H1 (cell line): ENCODE data around the gene HIGD1B. TPM values are rescaled to one million over a fixed set of nuclear protein-coding genes. Genes with fewer than 3 reads are reported as not detected.

ENCODE experiments used
- CTCF ChIA-PET: fragments of 300-600 bp; sonication (Branson Sonifier 250); formaldehyde crosslinking; loops from one replicate; lab custom pipeline; 2021; ENCODE audit not compliant: partially characterized antibody; lab: Charles Lee
- POLR2A ChIA-PET: fragments of 300-600 bp; sonication (Branson Sonifier 250); formaldehyde crosslinking; loops from one replicate; lab custom pipeline; 2021; ENCODE audit warnings: inconsistent platforms; ENCODE audit not compliant: partially characterized antibody; lab: Charles Lee
- DNase-seq, 2 experiments: peaks; one replicate each; pipeline versions ENCODE4 v3.0.0 to v3.0.0-alpha.2; 2010 to 2022; ENCODE audit warnings: low spot score in 2 of 2, low read depth in 1 of 2, mixed read lengths in 1 of 2
- FAIRE-seq: peaks from 2 replicates; lab custom pipeline; 2011; peaks lifted over from hg19 to GRCh38; lab: Jason Lieb, UNC
- H2AFZ ChIP-seq: 2 replicates; pipeline ENCODE4 v1.8.1; 2012; ENCODE audit warnings: low read length, inconsistent platforms
- H2AK5ac ChIP-seq: 2 replicates; pipeline ENCODE4 v1.6.1; 2013; ENCODE audit warnings: low read depth, low read length
- H2BK120ac ChIP-seq: replicated peaks from 2 replicates; pipeline ENCODE3; 2013; ENCODE audit warnings: low read depth, low read length, inconsistent platforms
- H2BK12ac ChIP-seq: 2 replicates; pipeline ENCODE4 v1.6.1; 2013; ENCODE audit warnings: low read depth, low read length
- H2BK15ac ChIP-seq: 2 replicates; pipeline ENCODE4 v1.6.1; 2013; ENCODE audit warnings: low read length
- H2BK20ac ChIP-seq: 2 replicates; pipeline ENCODE4 v1.6.1; 2013; ENCODE audit warnings: low read length
- H2BK5ac ChIP-seq: 2 replicates; pipeline ENCODE4 v1.6.1; 2013; ENCODE audit warnings: low read depth, low read length
- H3K14ac ChIP-seq: 2 replicates; pipeline ENCODE4 v1.6.1; 2013; ENCODE audit warnings: inconsistent platforms; ENCODE audit not compliant: insufficient read length
- H3K18ac ChIP-seq: 2 replicates; pipeline ENCODE4 v1.6.1; 2013; ENCODE audit warnings: low read length; ENCODE audit errors: extremely low read depth
- H3K23ac ChIP-seq: 2 replicates; pipeline ENCODE4 v1.6.1; 2013; ENCODE audit warnings: inconsistent platforms; ENCODE audit not compliant: insufficient read length
- H3K23me2 ChIP-seq: 2 replicates; pipeline ENCODE4 v1.6.1; 2013; ENCODE audit warnings: low read depth, low read length
- H3K27ac ChIP-seq: 2 replicates; pipeline ENCODE4 v1.6.1; 2011; ENCODE audit warnings: low read depth, low read length, inconsistent platforms
- H3K27me3 ChIP-seq, 4 experiments: replicated peaks in 1 of 4; 1 replicate in 1 of 4; 2 replicates in 3 of 4; pipeline versions ENCODE4 v1.6.1 to v1.8.1; 2011 to 2013; ENCODE audit warnings: low read length in 3 of 4, mild to moderate bottlenecking in 3 of 4, inconsistent platforms in 2 of 4, mixed read lengths in 2 of 4, moderate library complexity in 1 of 4; ENCODE audit not compliant: control insufficient read depth in 3 of 4, insufficient read depth in 3 of 4; ENCODE audit errors: extremely low read depth in 1 of 4
- H3K36me3 ChIP-seq, 4 experiments: 2 replicates each; pipeline versions ENCODE4 v1.6.1 to v1.8.1; 2011 to 2013; ENCODE audit warnings: mild to moderate bottlenecking in 4 of 4, low read length in 3 of 4, moderate library complexity in 2 of 4, control low read depth in 1 of 4, inconsistent platforms in 1 of 4; ENCODE audit not compliant: insufficient read depth in 4 of 4, control insufficient read depth in 2 of 4
- H3K4ac ChIP-seq: replicated peaks from 2 replicates; pipeline ENCODE3; 2013; ENCODE audit warnings: low read length, low read depth, mixed read lengths, inconsistent platforms; ENCODE audit not compliant: insufficient read length
- H3K4me1 ChIP-seq, 4 experiments: replicated peaks in 1 of 4; 1 replicate in 1 of 4; 2 replicates in 3 of 4; pipeline versions ENCODE4 v1.6.1 to v1.8.1; 2011 to 2013; ENCODE audit warnings: low read length in 3 of 4, inconsistent platforms in 2 of 4, mixed read lengths in 1 of 4; ENCODE audit not compliant: insufficient read depth in 4 of 4, control insufficient read depth in 3 of 4
- H3K4me2 ChIP-seq, 2 experiments: 2 replicates each; pipeline versions ENCODE4 v1.6.1 to v1.8.1; 2011 to 2013; ENCODE audit warnings: low read depth in 2 of 2, low read length in 2 of 2, control low read depth in 1 of 2, inconsistent platforms in 1 of 2, mild to moderate bottlenecking in 1 of 2; ENCODE audit not compliant: insufficient read depth in 1 of 2
- H3K4me3 ChIP-seq, 4 experiments: fragments of 200-600, 300-600 bp in 1 of 4; sonication (generic), shearing (Covaris generic), sonication (Bioruptor Twin) in 1 of 4; 2 replicates each; pipeline versions ENCODE4 v1.5.1 to v1.8.1; 2011 to 2016; ENCODE audit warnings: low read length in 4 of 4, low read depth in 3 of 4, control low read depth in 2 of 4, inconsistent platforms in 2 of 4, mild to moderate bottlenecking in 2 of 4, mixed read lengths in 1 of 4, moderate library complexity in 1 of 4; ENCODE audit not compliant: insufficient read depth in 2 of 4; ENCODE audit errors: extremely low read depth in 1 of 4
- H3K56ac ChIP-seq: replicated peaks from 2 replicates; pipeline ENCODE3; 2013; ENCODE audit warnings: low read depth, mild to moderate bottlenecking, mixed read lengths, low read length, inconsistent platforms; ENCODE audit not compliant: insufficient read length
- H3K79me1 ChIP-seq: 2 replicates; pipeline ENCODE4 v1.6.1; 2013; ENCODE audit warnings: low read depth, low read length, control low read depth
- H3K79me2 ChIP-seq, 2 experiments: 2 replicates each; pipeline versions ENCODE4 v1.6.1 to v1.8.1; 2012 to 2013; ENCODE audit warnings: low read length in 2 of 2, mild to moderate bottlenecking in 2 of 2, inconsistent platforms in 1 of 2; ENCODE audit not compliant: insufficient read depth in 2 of 2, control insufficient read depth in 1 of 2
- H3K9ac ChIP-seq, 4 experiments: replicated peaks in 1 of 4; 1 replicate in 1 of 4; 2 replicates in 3 of 4; pipeline versions ENCODE4 v1.6.1 to v1.8.1; 2011 to 2013; ENCODE audit warnings: low read depth in 3 of 4, low read length in 3 of 4, control low read depth in 2 of 4, mild to moderate bottlenecking in 2 of 4, moderate library complexity in 2 of 4, inconsistent platforms in 1 of 4; ENCODE audit errors: extremely low read depth in 1 of 4
- H3K9me3 ChIP-seq, 2 experiments: 2 replicates each; pipeline versions ENCODE4 v1.6.1 to v1.8.1; 2012 to 2013; ENCODE audit warnings: mild to moderate bottlenecking in 2 of 2, moderate library complexity in 2 of 2, control low read depth in 1 of 2, inconsistent platforms in 1 of 2, low read depth in 1 of 2, low read length in 1 of 2, mixed read lengths in 1 of 2; ENCODE audit not compliant: insufficient read depth in 2 of 2
- H4K20me1 ChIP-seq, 2 experiments: replicated peaks in 1 of 2; 2 replicates each; pipeline versions ENCODE3 to v1.8.1; 2011 to 2013; ENCODE audit warnings: inconsistent platforms in 2 of 2, low read length in 2 of 2, mild to moderate bottlenecking in 1 of 2; ENCODE audit not compliant: insufficient read depth in 2 of 2, control insufficient read depth in 1 of 2
- H4K5ac ChIP-seq: 2 replicates; pipeline ENCODE4 v1.6.1; 2013; ENCODE audit warnings: low read length, low read depth, mixed read lengths, inconsistent platforms; ENCODE audit not compliant: insufficient read length
- H4K8ac ChIP-seq: 2 replicates; pipeline ENCODE4 v1.8.0; 2013; ENCODE audit warnings: mild to moderate bottlenecking, moderate library complexity, low read length, inconsistent platforms; ENCODE audit not compliant: insufficient read depth; ENCODE audit errors: extremely low read depth
- H4K91ac ChIP-seq: replicated peaks from 2 replicates; pipeline ENCODE3; 2013; ENCODE audit warnings: low read length, mixed read lengths, inconsistent platforms; ENCODE audit not compliant: insufficient read length
- ASH2L ChIP-seq: fragments of 200-600, 300-600 bp; sonication (generic); IDR thresholded peaks from one replicate; pipeline ENCODE4 v1.7.1; 2017; ENCODE audit warnings: low read length
- GABPA ChIP-seq: IDR thresholded peaks from 2 replicates; pipeline ENCODE4 v1.6.1; 2011; ENCODE audit warnings: mild to moderate bottlenecking, low read length, moderate library complexity, borderline replicate concordance; ENCODE audit not compliant: insufficient read depth
- JUND ChIP-seq: IDR thresholded peaks from 2 replicates; pipeline ENCODE4 v1.6.1; 2011; ENCODE audit warnings: mild to moderate bottlenecking, improper control_type of control experiment, low read length
- KDM1A ChIP-seq: fragments of 200-600, 300-600 bp; sonication (generic); IDR thresholded peaks from 2 replicates; pipeline ENCODE4 v1.7.1; 2016; ENCODE audit warnings: mild to moderate bottlenecking, low read length, borderline replicate concordance
- NANOG ChIP-seq: IDR thresholded peaks from 2 replicates; pipeline ENCODE4 v1.6.1; 2011; ENCODE audit warnings: low read length, low read depth, mild to moderate bottlenecking, inconsistent platforms; ENCODE audit not compliant: insufficient read depth, poor library complexity, severe bottlenecking
- NRF1 ChIP-seq: IDR thresholded peaks from 2 replicates; pipeline ENCODE4 v1.6.1; 2011; ENCODE audit warnings: mild to moderate bottlenecking, low read depth, low read length, improper control_type of control experiment
- POLR2AphosphoS5 ChIP-seq: IDR thresholded peaks from 2 replicates; pipeline ENCODE4 v1.6.1; 2011; ENCODE audit warnings: low read depth, low read length
- SP2 ChIP-seq: IDR thresholded peaks from 2 replicates; pipeline ENCODE4 v1.6.1; 2012; ENCODE audit warnings: mild to moderate bottlenecking, low read length, inconsistent platforms
- SRF ChIP-seq: IDR thresholded peaks from 2 replicates; pipeline ENCODE4 v1.6.1; 2011; ENCODE audit warnings: mild to moderate bottlenecking, low read depth, low read length, moderate library complexity
- WGBS, 2 experiments: shearing (Covaris generic) in 1 of 2; methylation state at CpG; one replicate each; pipeline versions ENCODE4 v1.1.6 to v1.1.7; 2013 to 2015; ENCODE audit warnings: low lambda C conversion rate in 2 of 2, mixed read lengths in 2 of 2, inconsistent platforms in 1 of 2, low coverage in 1 of 2, missing lambda C conversion rate in 1 of 2; ENCODE audit not compliant: insufficient replicate concordance in 2 of 2, insufficient coverage in 1 of 2, insufficient read length in 1 of 2; ENCODE audit errors: extremely low coverage in 1 of 2, missing lambda C conversion rate in 1 of 2; 5-methylcytosine and 5-hydroxymethylcytosine counted together
- polyA plus RNA-seq, 7 experiments: library from polyadenylated mRNA; depleted of rRNA in 3 of 7; stranded (reverse) in 5 of 7; unstranded in 2 of 7; fragments of >200 nt in 5 of 7; fragments of 200-250 nt in 2 of 7; gene quantifications; 1 replicate in 5 of 7; 2 replicates in 1 of 7; 4 replicates in 1 of 7; pipeline versions ENCODE4 v1.2.1 to v1.2.3, GENCODE V29; 2011 to 2013; ENCODE audit warnings: missing spikeins in 2 of 7, mixed read lengths in 2 of 7
- total RNA-seq: library from RNA; stranded (reverse); fragmentation: NEBNext Ultra II Directional; extraction: Animal tissue kit (Norgen Biotek cat#: 25700); gene quantifications from 2 replicates; pipeline ENCODE4 v1.2.1, GENCODE V29; 2021
- TF ChIP-seq, protein P1 (sequence below): IDR thresholded peaks from 2 replicates; pipeline ENCODE4 v1.6.1; 2011; ENCODE audit warnings: low read length, improper control_type of control experiment

The HIGD1B gene
- total and polyA plus RNA-seq, 2 of the 8 experiments (the other 6 are each of a cell fraction or from before 2014, with no cell fraction given): not detected

DNA sequence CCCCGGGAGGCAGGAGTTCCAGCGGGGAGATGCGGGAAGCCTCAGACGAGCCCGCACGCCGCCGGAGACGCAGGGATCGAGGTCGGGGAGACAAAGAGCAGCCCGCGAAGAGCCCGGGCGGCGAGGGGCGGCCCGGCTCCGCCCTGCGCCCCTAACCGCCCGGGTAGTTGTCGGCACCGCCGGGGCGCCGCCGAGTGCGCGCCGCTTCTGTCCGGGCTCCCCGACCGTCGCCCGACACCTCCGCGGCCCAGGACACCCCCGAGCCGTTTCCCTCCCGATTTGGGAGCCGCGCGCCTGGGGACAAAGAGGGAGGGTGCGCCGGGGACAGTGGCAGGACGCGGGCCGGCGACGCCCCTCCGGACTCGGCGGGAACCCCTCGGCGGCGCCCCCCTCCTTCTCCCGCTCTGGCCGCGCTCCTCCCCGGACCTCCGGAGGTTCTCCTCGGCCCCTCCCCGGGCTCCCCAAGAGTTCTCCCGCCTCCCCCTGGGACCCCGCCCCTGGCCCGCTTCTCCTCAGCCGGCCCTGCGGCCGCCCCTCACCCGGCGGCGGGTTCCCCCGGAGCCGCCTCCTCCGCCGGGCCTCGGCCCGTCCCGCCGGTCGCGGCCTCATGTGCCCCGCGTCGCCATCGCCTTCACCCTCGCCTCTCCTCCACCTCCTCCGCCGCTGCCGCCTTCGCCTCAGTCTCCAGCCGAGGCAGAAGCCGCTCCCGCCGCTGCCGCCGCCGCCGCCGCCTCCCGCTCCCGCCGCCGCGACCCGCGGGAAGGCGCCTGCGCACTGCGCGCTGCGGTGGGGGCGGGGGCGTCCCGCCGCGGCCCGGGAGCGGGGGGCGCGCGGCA is 17.9 kb upstream of the HIGD1B start, which contains the start of gene GJC1:
Gene GJC1, minus strand, starts transcription at position 765 of the 836 bp plus-strand sequence. CDS start 24,470 bp downstream, outside the sequence.
- peak within 1 kb of the TSS; percentile 96 for H2BK5ac ChIP-seq
- 0 out of 2 replicates have a peak within 1 kb of the TSS, but pooled peaks have one; percentile 82 for H2BK12ac ChIP-seq
- H2AFZ ChIP-seq: no peak within 1 kb of the TSS
- H3K27ac ChIP-seq: peak within 1 kb of the TSS; percentile 86
- peak within 1 kb of the TSS; percentile 74 for H3K56ac ChIP-seq
- peak within 1 kb of the TSS; percentile 96 for H4K91ac ChIP-seq
- peak within 1 kb of the TSS; percentile 93 for H4K8ac ChIP-seq
- H3K23ac ChIP-seq: no peak within 1 kb of the TSS
- peaks cover 5% of the 10 kb centered on the region in 2 experiments for H4K20me1 ChIP-seq
- H3K79me1 ChIP-seq: no peaks in the 10 kb centered on the region
- H2AK5ac ChIP-seq: 0 out of 2 replicates have a peak within 1 kb of the TSS, but pooled peaks have one; percentile 3
- peak within 1 kb of the TSS; percentile 61; the same call in 1 of the 2 replicates for H2BK15ac ChIP-seq
- no peak for FAIRE-seq
- H3K27me3 ChIP-seq: no peaks in the 10 kb centered on the region
- 0% methylated on average over 46 of the region's 123 CpGs; no CpG with 5 or more reads in 1 of the 2 experiments for WGBS, 2 experiments
- H2BK120ac ChIP-seq: peak within 1 kb of the TSS; percentile 70
- peak within 1 kb of the TSS; percentile 81 for H3K4ac ChIP-seq
- H3K79me2 ChIP-seq: peaks cover 9 to 49% of the 10 kb centered on the region in 2 experiments
- H3K36me3 ChIP-seq: no peaks in the 10 kb centered on the region
- peak within 1 kb of the TSS; percentile 79 to 97 (median 92) for H3K4me3 ChIP-seq
- H3K14ac ChIP-seq: no peak within 1 kb of the TSS
- H3K23me2 ChIP-seq: peaks cover 4% of the 10 kb centered on the region; the same call in 1 of the 2 replicates
- CTCF ChIA-PET: interaction anchor here (1.6 to 5.2 kb wide), 3 partner anchors 15 to 36 kb away, joined by 4 to 44 read pairs (median 38); no protein-coding TSS in a partner anchor
- POLR2A ChIA-PET: interaction anchor here (0.6 to 5.5 kb wide), 18 partner anchors 11 to 418 kb away, joined by 3 to 58 read pairs (median 6); partner anchors contain the start of gene HIGD1B
- H3K4me1 ChIP-seq: peaks cover 0 to 7% (median 5%) of the 10 kb centered on the region in 4 experiments; a peak in 4 of 7 replicates
- peak within 1 kb of the TSS; percentile 29; the same call in 1 of the 2 replicates for H2BK20ac ChIP-seq
- peak within 1 kb of the TSS; percentile 85 to 94 (median 90) for H3K9ac ChIP-seq
- H3K4me2 ChIP-seq: peak within 1 kb of the TSS; percentile 52 to 72
- peak within 1 kb of the TSS; percentile 60 for H4K5ac ChIP-seq
- DNase-seq: peak in 1 of 2 experiments; percentile 83
- no peaks in the 10 kb centered on the region for H3K9me3 ChIP-seq
- H3K18ac ChIP-seq: peak within 1 kb of the TSS; percentile 99
- TF ChIP-seq NRF1 (peak; percentile 15; the same call in 1 of the 2 replicates), SP2 (no peak), ASH2L (peak; percentile 40), KDM1A (no peak), JUND (no peak), NANOG (peak; percentile 19), SRF (no peak), POLR2AphosphoS5 (peak; percentile 63; the same call in 1 of the 2 replicates), GABPA (0 out of 2 replicates have a peak, but pooled peaks have one; percentile 9)
- TF ChIP-seq, protein P1, sequence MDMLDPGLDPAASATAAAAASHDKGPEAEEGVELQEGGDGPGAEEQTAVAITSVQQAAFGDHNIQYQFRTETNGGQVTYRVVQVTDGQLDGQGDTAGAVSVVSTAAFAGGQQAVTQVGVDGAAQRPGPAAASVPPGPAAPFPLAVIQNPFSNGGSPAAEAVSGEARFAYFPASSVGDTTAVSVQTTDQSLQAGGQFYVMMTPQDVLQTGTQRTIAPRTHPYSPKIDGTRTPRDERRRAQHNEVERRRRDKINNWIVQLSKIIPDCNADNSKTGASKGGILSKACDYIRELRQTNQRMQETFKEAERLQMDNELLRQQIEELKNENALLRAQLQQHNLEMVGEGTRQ: no peak
